CD14-positive monocyte (primary cell): ENCODE data around the gene KRT72. TPM values are rescaled to one million over a fixed set of nuclear protein-coding genes. Genes with fewer than 3 reads are reported as not detected.

Source experiments
- DNase-seq, 3 donors: peaks; one replicate each; pipeline ENCODE4 v3.0.0-alpha.2; 2011 to 2022
- H2AFZ ChIP-seq: 2 replicates; pipeline ENCODE4 v1.6.0; 2012; ENCODE audit warnings: mild to moderate bottlenecking, low read depth, low read length, inconsistent platforms; ENCODE audit not compliant: insufficient read depth, poor library complexity, severe bottlenecking
- H3K27ac ChIP-seq, 2 donors: 1 replicate in 1 of 2; 2 replicates in 1 of 2; pipeline ENCODE4 v1.5.1; 2012 to 2013; ENCODE audit warnings: low read length in 2 of 2, control low read depth in 1 of 2, inconsistent platforms in 1 of 2, low read depth in 1 of 2, mild to moderate bottlenecking in 1 of 2
- H3K27me3 ChIP-seq, 2 donors: one replicate each; pipeline versions ENCODE4 v1.6.0 to v1.6.1; 2011 to 2013; ENCODE audit warnings: low read length in 2 of 2; ENCODE audit not compliant: control insufficient read depth in 2 of 2, insufficient read depth in 2 of 2
- H3K36me3 ChIP-seq, 2 donors: replicated peaks in 1 of 2; 1 replicate in 1 of 2; 2 replicates in 1 of 2; pipeline versions ENCODE4 v1.5.1 to v1.6.1; 2012 to 2013; ENCODE audit warnings: low read length in 2 of 2, control low read depth in 1 of 2, inconsistent platforms in 1 of 2, mild to moderate bottlenecking in 1 of 2; ENCODE audit not compliant: insufficient read depth in 2 of 2, control insufficient read depth in 1 of 2
- H3K4me1 ChIP-seq, 2 donors: 1 replicate in 1 of 2; 2 replicates in 1 of 2; pipeline versions ENCODE4 v1.5.1 to v1.6.1; 2012 to 2013; ENCODE audit warnings: low read length in 2 of 2, control low read depth in 1 of 2, inconsistent platforms in 1 of 2, mild to moderate bottlenecking in 1 of 2, moderate library complexity in 1 of 2; ENCODE audit not compliant: insufficient read depth in 2 of 2, control insufficient read depth in 1 of 2
- H3K4me2 ChIP-seq: replicated peaks from 2 replicates; pipeline ENCODE3; 2012; ENCODE audit warnings: low read length, moderate library complexity, mild to moderate bottlenecking; ENCODE audit not compliant: poor library complexity, severe bottlenecking; ENCODE audit errors: extremely low read depth
- H3K4me3 ChIP-seq, 3 experiments: fragments of 200-600 bp in 1 of 3; sonication (generic) in 1 of 3; replicated peaks in 1 of 3; 1 replicate in 2 of 3; 2 replicates in 1 of 3; pipeline ENCODE4 v1.5.1; 2011 to 2013; ENCODE audit warnings: low read length in 3 of 3, mild to moderate bottlenecking in 3 of 3, control low read depth in 2 of 3, low read depth in 2 of 3, inconsistent platforms in 1 of 3, moderate library complexity in 1 of 3
- H3K79me2 ChIP-seq: 2 replicates; pipeline ENCODE4 v1.6.0; 2012; ENCODE audit warnings: mild to moderate bottlenecking, control low read depth, inconsistent platforms, low read length, moderate library complexity; ENCODE audit not compliant: insufficient read depth
- H3K9ac ChIP-seq: 2 replicates; pipeline ENCODE4 v1.6.0; 2017; ENCODE audit warnings: low read length, mild to moderate bottlenecking; ENCODE audit not compliant: insufficient read depth, poor library complexity, severe bottlenecking
- H3K9me3 ChIP-seq, 2 donors: replicated peaks in 1 of 2; 1 replicate in 1 of 2; 2 replicates in 1 of 2; pipeline versions ENCODE4 v1.5.1 to v1.6.1; 2012 to 2013; ENCODE audit warnings: low read length in 2 of 2, control low read depth in 1 of 2; ENCODE audit not compliant: control insufficient read depth in 1 of 2, insufficient read depth in 1 of 2
- H4K20me1 ChIP-seq: 2 replicates; pipeline ENCODE4 v1.6.0; 2012; ENCODE audit warnings: mild to moderate bottlenecking, low read length, control low read depth, moderate library complexity; ENCODE audit not compliant: insufficient read depth
- H3K27ac Mint-ChIP-seq, 7 donors: one replicate each; pipeline ENCODE4 v1.8.0; 2020; ENCODE audit warnings: mild to moderate bottlenecking in 7 of 7, mixed read lengths in 7 of 7, moderate library complexity in 6 of 7, inconsistent platforms in 2 of 7
- H3K27me3 Mint-ChIP-seq, 3 donors: one replicate each; pipeline ENCODE4 v1.8.0; 2021 to 2022; ENCODE audit warnings: low read depth in 3 of 3, mild to moderate bottlenecking in 3 of 3, mixed read lengths in 3 of 3, moderate library complexity in 3 of 3, inconsistent platforms in 1 of 3
- H3K36me3 Mint-ChIP-seq, 2 donors: one replicate each; pipeline ENCODE4 v1.8.0; 2020; ENCODE audit warnings: mixed read lengths in 2 of 2, inconsistent platforms in 1 of 2, mild to moderate bottlenecking in 1 of 2
- H3K4me1 Mint-ChIP-seq: one replicate; pipeline ENCODE4 v1.8.0; 2020; ENCODE audit warnings: mild to moderate bottlenecking, mixed read lengths
- H3K4me3 Mint-ChIP-seq, 2 donors: one replicate each; pipeline ENCODE4 v1.8.0; 2020; ENCODE audit warnings: mild to moderate bottlenecking in 2 of 2, mixed read lengths in 2 of 2, moderate library complexity in 1 of 2
- H3K9me3 Mint-ChIP-seq, 7 donors: one replicate each; pipeline ENCODE4 v1.8.0; 2020 to 2022; ENCODE audit warnings: mixed read lengths in 7 of 7, mild to moderate bottlenecking in 6 of 7, moderate library complexity in 6 of 7, inconsistent platforms in 2 of 7
- CTCF ChIP-seq: fragments of 200-600 bp; IDR thresholded peaks from one replicate; pipeline ENCODE4 v1.8.0; 2022; ENCODE audit warnings: antibody characterized with exemption, mild to moderate bottlenecking
- WGBS: methylation state at CpG from one replicate; pipeline ENCODE4 v1.1.5; 2013; ENCODE audit warnings: missing lambda C conversion rate; ENCODE audit not compliant: insufficient coverage; 5-methylcytosine and 5-hydroxymethylcytosine counted together
- intact Hi-C, 2 donors: fragments of 100-400 bp; cut with micrococcal nuclease; formaldehyde crosslinking; loops; one replicate each; pipeline versions ENCODE4 v1.15.0 to v1.15.1; 2023
- polyA plus RNA-seq, 3 donors: library from polyadenylated mRNA; depleted of rRNA in 1 of 3; unstranded in 2 of 3; stranded (reverse) in 1 of 3; fragments of 300-500 nt in 2 of 3; fragments of >200 nt in 1 of 3; fragmentation: Illumina TruSeq in 2 of 3; gene quantifications; 1 replicate in 2 of 3; 2 replicates in 1 of 3; pipeline ENCODE4 v1.2.3, GENCODE V29; 2012 to 2021

KRT72 gene
- polyA plus RNA-seq, 3 donors = not detected

- no peaks in the 10 kb centered on the region for H3K9me3 ChIP-seq
- no peaks in the 10 kb centered on the region for H3K79me2 ChIP-seq
- H2AFZ ChIP-seq = no peak overlapping the region
- H4K20me1 ChIP-seq = no peaks in the 10 kb centered on the region
- Mint-ChIP-seq H3K4me3 (no peak overlapping the region), H3K4me1 (peaks cover 6% of the 10 kb centered on the region), H3K27me3 (peaks cover 4 to 10% (median 6%) of the 10 kb centered on the region in 3 donors), H3K36me3 (no peaks in the 10 kb centered on the region), H3K27ac (peak overlapping the region in 1 of 7 donors; percentile 23), H3K9me3 (peaks cover 0 to 3% (median 0%) of the 10 kb centered on the region in 7 donors)
- peaks cover 10% of the 10 kb centered on the region in 2 donors for H3K4me1 ChIP-seq
- H3K4me3 ChIP-seq = no peak overlapping the region
- no peaks in the 10 kb centered on the region for H3K36me3 ChIP-seq
- no peaks in the 10 kb centered on the region for H3K27me3 ChIP-seq
- H3K9ac ChIP-seq = no peak overlapping the region
- H3K27ac ChIP-seq = no peak overlapping the region
- 94% methylated on average over 9 of the region's 10 CpGs for WGBS
- TF ChIP-seq CTCF = no peak
- no peak overlapping the region for H3K4me2 ChIP-seq
- no peak for DNase-seq
- intact Hi-C loops = no loop called here
Observed at GRCh38 chr12:52614381-52615207, 13.3 kb upstream of the KRT72 start.

GRCh38 chr12:52613384-52614030, 12.2 kb upstream of the KRT72 start:
- Histone ChIP-seq H3K9ac (no peak overlapping the region), H3K9me3 (no peaks in the 10 kb centered on the region), H3K4me1 (peaks cover 10% of the 10 kb centered on the region in 2 donors), H3K79me2 (no peaks in the 10 kb centered on the region), H4K20me1 (no peaks in the 10 kb centered on the region), H3K27ac (no peak overlapping the region), H3K4me2 (no peak overlapping the region), H3K4me3 (no peak overlapping the region), H3K36me3 (no peaks in the 10 kb centered on the region), H3K27me3 (no peaks in the 10 kb centered on the region), H2AFZ (no peak overlapping the region)
- intact Hi-C loops = no loop called here
- peaks cover 6% of the 10 kb centered on the region for H3K4me1 Mint-ChIP-seq
- peaks cover 4 to 13% (median 8%) of the 10 kb centered on the region in 3 donors for H3K27me3 Mint-ChIP-seq
- 95% methylated on average over 9 of the region's 9 CpGs for WGBS
- no peak for DNase-seq
- H3K9me3 Mint-ChIP-seq = peaks cover 0 to 3% (median 0%) of the 10 kb centered on the region in 7 donors
- TF ChIP-seq CTCF = no peak
- H3K4me3 Mint-ChIP-seq = no peak overlapping the region
- no peaks in the 10 kb centered on the region for H3K36me3 Mint-ChIP-seq
- H3K27ac Mint-ChIP-seq = no peak overlapping the region
